NB4 (cell line): Measurements from ENCODE around the gene ZNF606.

Experiments
- DNase-seq: peaks from one replicate; pipeline ENCODE4 v3.0.0; 2010; ENCODE audit warnings: low read depth
- H3K4me3 ChIP-seq: one replicate; pipeline ENCODE4 v1.5.1; 2011; ENCODE audit warnings: mild to moderate bottlenecking, low read depth, low read length, moderate library complexity
- MYC ChIP-seq: IDR thresholded peaks from 2 replicates; pipeline ENCODE4 v1.6.1; 2011; ENCODE audit warnings: low read depth, low read length
- POLR2A ChIP-seq: IDR thresholded peaks from 2 replicates; pipeline ENCODE4 v1.6.1; 2011; ENCODE audit warnings: mild to moderate bottlenecking; ENCODE audit not compliant: insufficient read length; ENCODE audit errors: extremely low read depth
- TF ChIP-seq, protein P1 (sequence below): IDR thresholded peaks from one replicate; pipeline ENCODE4 v1.5.1; 2012; ENCODE audit warnings: low read depth, low read length
- TF ChIP-seq, protein P2 (sequence below): IDR thresholded peaks from 2 replicates; pipeline ENCODE4 v1.6.1; 2011; ENCODE audit warnings: low read depth, low read length

The ZNF606 gene

DNA sequence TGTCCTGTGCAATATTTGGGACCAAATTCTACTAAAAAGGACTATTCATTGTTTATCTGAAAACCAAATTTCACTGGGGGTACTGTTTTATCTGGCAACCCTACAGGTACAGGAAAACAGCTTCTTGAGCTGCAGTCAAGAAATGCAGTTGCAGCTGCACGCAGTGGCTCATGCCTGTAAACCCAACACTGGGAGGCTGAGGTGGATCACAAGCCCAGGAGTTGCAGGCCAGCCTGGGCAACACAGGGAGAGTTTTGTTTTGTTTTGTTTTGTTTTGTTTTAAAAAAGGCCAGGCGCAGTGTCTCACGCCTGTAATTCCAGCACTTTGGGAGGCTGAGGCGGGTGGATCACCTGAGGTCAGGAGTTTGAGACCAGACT, 19.7 kb upstream of the ZNF606 start:
- H3K4me3 ChIP-seq, result no peak overlapping the region
- DNase-seq, result no peak
- TF ChIP-seq POLR2A (no peak), MYC (no peak)
- TF ChIP-seq, protein P1, sequence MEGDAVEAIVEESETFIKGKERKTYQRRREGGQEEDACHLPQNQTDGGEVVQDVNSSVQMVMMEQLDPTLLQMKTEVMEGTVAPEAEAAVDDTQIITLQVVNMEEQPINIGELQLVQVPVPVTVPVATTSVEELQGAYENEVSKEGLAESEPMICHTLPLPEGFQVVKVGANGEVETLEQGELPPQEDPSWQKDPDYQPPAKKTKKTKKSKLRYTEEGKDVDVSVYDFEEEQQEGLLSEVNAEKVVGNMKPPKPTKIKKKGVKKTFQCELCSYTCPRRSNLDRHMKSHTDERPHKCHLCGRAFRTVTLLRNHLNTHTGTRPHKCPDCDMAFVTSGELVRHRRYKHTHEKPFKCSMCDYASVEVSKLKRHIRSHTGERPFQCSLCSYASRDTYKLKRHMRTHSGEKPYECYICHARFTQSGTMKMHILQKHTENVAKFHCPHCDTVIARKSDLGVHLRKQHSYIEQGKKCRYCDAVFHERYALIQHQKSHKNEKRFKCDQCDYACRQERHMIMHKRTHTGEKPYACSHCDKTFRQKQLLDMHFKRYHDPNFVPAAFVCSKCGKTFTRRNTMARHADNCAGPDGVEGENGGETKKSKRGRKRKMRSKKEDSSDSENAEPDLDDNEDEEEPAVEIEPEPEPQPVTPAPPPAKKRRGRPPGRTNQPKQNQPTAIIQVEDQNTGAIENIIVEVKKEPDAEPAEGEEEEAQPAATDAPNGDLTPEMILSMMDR, result no peak
- TF ChIP-seq, protein P2, sequence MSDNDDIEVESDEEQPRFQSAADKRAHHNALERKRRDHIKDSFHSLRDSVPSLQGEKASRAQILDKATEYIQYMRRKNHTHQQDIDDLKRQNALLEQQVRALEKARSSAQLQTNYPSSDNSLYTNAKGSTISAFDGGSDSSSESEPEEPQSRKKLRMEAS, result no peak

DNA sequence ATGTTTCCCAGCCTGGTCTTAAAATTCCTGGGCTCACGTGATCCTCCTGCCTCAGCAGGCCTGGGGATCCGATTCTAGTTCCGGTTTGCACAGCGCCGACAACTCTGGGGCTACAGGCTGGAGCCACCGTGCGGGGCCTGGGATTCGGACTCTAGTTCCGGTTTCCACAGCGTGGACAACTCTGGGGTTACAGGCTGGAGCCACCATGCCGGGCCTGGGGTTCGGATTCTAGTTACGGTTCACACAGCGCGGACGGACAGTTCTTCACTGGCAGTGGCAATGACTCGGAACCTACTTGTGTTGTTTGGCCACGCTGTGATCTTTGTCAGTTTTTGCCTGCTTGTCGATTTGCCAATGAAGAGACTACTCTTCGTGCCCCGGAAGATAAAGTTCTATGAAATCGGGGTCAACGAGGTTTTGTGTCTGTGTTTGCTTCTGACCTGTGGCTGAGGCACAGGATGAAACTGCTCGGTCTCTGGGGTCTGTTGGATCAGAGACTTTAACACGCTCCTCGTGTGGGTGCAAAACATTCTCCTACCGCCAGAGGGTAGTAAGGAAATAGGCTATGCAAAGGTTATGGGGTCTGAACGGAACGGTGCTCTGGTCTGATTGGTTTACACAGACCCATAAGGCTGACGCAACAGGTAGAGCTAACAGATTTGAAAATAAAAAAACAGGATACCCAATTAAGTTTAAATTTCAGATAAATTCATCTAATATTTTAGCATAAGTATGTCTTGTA, 19.1 kb upstream of the ZNF606 start:
- peak; percentile 56 for DNase-seq
- no peak for TF ChIP-seq MYC
- TF ChIP-seq, protein P1, result peak; percentile 35
- H3K4me3 ChIP-seq, result no peak overlapping the region

DNA sequence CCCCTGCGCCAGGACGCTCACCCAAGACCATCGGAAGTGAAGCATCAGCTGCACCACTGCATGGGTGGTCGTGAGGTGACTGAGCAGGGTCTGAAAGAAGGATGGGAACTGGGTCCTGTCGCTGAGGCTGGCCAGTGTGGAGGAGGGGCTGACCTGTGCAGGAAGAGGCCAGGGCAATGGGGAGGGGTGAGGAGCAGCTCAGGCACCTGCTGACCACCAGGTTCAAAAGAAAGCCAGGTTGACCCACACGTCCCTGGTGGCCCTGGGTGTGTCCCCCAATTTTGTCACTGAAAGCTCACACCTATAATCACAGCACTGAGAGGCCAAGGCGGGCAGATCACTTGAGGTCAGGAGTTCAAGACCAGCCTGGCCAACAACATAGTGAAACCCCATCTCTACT, 17.5 kb upstream of the ZNF606 start:
- TF ChIP-seq POLR2A (no peak), MYC (no peak)
- TF ChIP-seq, protein P2, result no peak
- TF ChIP-seq, protein P1, result no peak
- DNase-seq, result no peak
- no peak overlapping the region for H3K4me3 ChIP-seq

DNA sequence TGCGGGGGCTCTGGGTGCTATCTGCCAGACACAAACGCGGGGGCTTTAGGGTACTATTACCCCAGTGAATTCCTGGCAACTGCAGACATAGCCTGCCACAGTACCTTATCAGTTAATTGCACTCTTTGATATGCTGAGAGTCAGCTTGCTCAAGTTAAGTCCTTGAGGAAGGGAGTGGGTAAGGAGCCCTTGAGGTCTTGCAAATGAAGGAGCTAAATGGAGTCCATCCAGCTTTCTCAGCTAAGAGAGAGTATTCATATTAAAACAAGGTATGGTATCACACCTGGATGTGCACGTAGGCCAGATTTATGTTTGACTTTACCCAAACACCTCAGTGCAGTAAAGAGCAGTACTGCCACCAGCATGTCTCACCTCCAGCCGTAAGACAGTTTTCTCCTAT, 11.5 kb upstream of the ZNF606 start:
- no peak for DNase-seq
- H3K4me3 ChIP-seq, result no peak overlapping the region
- TF ChIP-seq MYC (no peak), POLR2A (no peak)
- TF ChIP-seq, protein P2, result no peak
- TF ChIP-seq, protein P1, result no peak

DNA sequence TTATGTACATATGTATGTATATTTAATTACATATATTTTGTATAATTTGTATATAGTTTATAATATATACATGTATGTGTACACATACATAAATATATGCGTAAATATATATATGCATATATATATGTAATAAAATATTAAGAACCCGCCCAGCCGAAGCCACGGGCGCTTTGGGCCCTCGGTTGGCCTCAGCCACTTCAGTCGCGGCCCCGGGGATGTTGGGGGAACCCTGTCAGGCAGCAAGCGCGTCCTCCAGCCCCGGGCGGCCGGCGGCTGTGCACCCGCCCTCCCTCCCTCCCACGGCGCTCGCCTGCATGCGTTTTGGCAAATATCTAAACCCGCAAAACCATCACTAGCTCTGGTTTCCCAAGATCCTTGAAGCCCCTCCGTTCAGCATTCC, 7.9 kb upstream of the ZNF606 start:
- no peak for DNase-seq
- no peak for TF ChIP-seq MYC
- H3K4me3 ChIP-seq, result no peak overlapping the region

DNA sequence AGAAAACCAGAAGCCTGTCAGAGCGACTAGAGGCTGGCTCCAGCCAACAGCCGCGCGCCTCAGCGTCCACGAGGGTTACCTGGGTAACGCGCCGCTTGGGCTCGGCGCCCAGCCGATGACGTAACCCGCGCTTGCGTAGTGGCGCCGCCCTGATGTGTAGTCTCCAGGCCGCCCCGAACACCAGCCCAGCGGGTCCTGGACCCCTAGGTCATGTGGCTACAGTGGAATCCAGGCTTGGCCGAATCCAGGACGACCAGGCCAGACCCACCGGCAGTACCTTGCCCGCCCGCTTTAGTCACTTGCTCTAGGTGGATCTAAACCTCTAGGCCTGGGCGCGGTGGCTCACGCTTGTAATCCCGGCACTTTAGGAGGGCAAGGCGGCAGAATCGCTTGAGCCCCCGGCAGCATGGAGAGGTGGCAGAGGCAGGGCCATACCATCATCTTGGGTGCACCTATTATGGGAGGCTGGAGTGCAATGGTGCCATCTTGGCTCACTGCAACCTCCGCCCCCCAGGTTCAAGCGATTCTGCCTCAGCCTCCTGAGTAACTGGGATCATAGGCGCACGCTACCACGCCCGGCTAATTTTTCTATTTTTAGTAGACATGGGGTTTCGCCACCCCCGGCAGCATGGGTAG, 7.2 kb upstream of the ZNF606 start:
- no peak overlapping the region for H3K4me3 ChIP-seq
- no peak for DNase-seq
- TF ChIP-seq, protein P1, result no peak
- TF ChIP-seq MYC, result no peak
- TF ChIP-seq POLR2A, result no peak
- TF ChIP-seq, protein P2, result no peak
